Erythroblast (primary cell): ENCODE measurements around the gene KLHDC3.

Experiments
- GATA1 ChIP-seq: IDR thresholded peaks from 2 replicates; pipeline ENCODE4 v1.6.1; 2011; ENCODE audit warnings: low read depth, mild to moderate bottlenecking, control low read depth, low read length, moderate library complexity
- POLR2A ChIP-seq: IDR thresholded peaks from 2 replicates; pipeline ENCODE4 v1.6.1; 2011; ENCODE audit warnings: mild to moderate bottlenecking, low read length

GRCh38 chr6:43005844-43006243 is 8.2 kb upstream of the KLHDC3 start:
- no peak for TF ChIP-seq POLR2A
- no peak for TF ChIP-seq GATA1
